Stimulated activated CD8-positive, alpha-beta memory T cell treated with anti-CD3 and anti-CD28 coated beads, Interleukin-12 subunit alpha, Interleukin-12 subunit beta, amount 100 ng/mL, for 24 hours (primary cell): ENCODE measurements around the gene STX11.
"Not testable (repeated sequence)": the region's sequence is repeated elsewhere in the genome, so short reads cannot be mapped to it uniquely, and the experiment has no call there.

Source experiments
- DNase-seq: peaks from one replicate; pipeline ENCODE4 v3.0.0-alpha.2; 2020; ENCODE audit errors: extremely low read depth

STX11 gene

DNA sequence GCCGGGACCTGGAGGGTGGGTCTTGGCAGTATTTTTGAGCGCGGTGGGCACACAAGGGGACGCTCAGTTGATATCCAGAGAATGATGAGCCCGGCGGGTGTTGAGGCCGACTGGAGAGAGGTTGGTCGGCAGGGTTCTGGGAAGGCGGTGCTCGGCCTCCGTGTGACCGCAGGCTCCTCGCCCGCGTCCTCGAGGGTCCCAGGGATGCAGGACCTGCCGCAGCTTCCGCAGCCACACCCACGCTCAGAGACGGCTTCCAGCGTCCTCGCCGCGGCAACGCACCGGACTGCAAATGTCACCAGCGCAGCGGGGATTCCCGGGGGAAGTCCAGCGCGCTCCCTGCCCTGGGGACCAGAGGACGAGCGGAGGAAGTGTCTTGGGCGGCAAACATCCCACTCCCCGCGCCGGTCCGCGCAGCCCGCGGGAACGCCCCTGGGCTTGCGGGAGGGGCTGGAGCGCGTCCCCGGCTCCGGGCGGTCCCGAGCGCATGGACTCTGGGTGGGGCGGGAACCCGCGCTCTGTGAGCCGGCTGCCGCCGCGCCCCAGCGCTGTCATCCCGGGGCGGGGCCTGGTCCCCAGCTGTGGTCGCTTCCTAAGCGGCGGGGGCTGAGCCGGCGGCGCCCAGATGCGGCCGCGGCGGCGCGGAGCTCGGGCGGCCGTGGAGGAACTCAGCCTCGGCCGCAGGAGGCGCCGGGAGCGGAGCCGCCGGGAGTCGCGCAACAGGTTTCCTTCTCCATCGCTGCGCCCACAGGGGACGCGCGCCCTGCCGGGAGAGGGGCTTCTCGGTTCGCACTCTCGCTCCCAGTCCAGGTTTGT is at the start of gene STX11:
Gene STX11, plus strand, starts transcription at position 624 of the 816 bp plus-strand sequence. CDS start 36,111 bp downstream, outside the sequence.
- peak; percentile 55 for DNase-seq

DNA sequence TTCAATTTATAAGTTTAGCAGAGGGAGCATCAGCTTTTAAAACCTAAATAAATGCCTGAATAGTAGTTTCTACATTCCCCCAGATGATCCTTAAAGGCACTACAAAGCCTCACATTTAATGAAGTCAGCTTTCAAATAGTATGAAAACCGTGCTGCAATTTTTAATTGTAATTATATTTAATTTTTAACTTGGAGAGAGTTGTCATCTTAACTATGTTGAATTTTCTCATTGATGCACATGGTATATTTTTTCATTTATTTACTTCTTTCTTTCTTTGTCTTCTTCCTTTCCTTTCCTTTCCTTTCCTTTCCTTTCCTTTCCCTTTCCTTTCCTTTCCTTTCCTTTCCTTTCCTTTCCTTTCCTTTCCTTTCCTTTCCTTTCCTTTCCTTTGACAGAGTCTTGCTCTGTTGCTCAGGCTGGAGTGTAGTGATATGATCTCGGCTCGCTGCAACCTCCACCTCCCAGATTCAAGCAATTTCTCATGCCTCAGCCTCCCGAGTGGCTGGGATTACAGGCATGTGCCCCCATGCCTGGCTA is 47.2 kb upstream of the STX11 start:
- no peak for DNase-seq

DNA sequence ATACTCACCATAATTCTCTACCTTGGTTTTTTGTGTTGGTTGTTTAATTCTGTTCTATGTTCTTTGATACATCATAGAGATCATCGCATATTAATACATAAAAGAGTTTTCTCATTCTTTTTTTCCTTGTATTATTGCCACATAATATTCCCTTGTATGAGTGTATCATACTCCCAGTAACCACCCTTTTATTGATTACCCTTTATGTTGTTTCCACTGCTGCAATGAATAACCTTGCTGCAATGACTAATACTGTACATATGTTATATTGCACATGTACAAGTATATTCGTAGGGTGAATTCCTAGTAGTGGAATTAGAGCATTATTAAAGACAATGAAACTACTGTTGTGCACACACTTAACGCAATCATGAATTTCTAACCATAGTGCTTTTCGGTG is 45.8 kb upstream of the STX11 start:
- no peak for DNase-seq

DNA sequence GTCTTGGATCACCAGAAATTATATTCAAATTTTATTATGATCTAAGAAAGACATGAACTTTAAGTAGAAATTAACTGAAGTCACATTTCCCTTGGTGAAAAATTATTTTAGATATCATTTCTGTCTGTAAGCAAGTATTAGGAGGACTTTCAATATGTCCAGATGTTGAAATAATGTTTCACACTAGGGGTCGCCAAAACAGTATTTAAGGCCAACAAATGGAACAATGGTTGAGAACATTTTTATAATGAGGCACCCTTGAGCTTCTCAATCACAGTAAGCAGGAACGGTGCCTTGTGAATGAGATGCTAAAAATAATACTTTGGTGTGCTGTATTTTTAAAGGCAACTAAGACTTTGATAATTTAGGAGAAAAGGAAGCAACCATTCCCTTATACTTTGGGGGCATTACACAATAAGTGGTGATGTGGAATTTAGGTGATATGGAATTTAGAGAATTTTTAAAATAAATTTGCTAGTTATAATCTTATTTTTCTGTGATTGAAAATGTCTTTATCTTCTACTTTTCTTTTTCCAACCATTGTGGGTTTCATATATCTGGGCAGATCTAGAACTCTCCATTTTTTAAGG is 45.3 kb upstream of the STX11 start:
- DNase-seq: no peak

DNA sequence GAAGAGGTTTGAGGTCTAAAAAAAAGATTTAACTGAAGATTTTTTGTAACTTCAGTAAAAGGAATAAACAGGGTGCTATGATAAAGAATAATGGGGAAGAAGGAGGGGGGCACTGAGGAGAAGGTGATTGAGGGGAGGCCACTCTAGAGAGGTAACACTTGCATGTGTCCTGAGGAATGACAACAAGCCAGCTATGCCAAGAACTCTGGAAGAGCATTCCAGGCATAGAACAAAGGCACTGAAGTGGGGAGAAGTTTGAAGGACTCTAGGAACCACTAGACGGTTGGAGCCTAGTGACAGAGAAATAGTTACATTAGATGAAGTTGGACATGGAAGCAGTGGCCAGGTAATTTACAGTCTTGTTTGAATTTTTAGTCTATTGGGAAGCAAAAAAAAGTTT is 44.1 kb upstream of the STX11 start:
- no peak for DNase-seq

DNA sequence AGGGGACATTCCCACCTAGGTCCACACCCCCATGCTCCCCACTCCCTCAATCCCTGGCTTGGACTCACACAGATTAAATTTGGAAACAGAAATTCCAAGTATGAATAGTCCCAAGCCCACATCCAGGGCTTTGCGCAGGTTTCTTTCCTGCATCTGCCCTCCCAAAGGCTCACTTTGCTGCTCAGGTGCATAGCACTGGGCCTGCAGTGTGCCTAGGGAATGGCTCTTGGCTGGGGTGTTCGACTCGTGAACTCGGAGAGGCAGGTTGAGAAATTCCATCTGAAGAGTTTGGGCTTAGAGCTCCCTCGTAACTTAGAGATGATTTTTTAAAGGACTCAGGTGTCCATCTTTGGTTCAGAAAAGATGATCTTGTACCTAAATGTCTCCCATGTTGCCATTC is 40.1 kb upstream of the STX11 start:
- no peak for DNase-seq

DNA sequence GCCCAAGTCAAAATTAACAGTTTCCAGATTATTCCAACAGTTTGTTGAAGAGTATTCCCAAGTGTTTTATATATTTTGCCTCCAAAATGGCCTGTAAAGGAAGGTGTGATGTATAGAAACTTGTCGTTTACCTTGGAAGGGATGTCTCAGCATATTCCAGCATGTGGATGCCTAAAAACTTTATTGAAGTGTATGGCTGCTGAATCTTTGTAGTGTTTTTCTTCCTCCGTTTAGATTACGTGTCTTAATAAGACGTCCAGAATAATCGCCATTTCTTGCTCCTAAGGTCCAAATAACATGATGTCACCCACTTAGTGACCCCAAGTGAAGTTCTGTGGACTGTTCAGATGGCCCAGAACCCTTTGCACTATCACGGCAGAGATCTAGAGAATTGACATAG is 37.0 kb upstream of the STX11 start:
- DNase-seq: no peak

DNA sequence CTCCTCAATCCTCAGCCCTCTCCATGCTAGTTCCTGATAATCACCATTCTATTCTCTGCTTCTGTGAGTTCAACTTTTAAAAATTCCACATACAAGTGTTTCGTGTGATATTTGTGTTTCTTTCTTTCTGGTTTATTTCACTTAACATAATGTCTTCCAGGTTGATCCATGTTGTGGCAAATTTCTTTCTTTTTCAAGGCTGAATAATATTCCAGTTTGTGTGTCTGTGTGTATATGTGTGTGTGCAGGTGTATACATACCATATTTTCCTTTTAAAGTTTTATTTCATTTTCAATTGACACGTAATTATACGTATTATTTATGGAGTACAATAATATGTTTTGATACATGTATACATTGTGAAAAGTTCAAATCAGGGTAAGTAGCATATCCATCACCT is 35.1 kb upstream of the STX11 start:
- no peak for DNase-seq

DNA sequence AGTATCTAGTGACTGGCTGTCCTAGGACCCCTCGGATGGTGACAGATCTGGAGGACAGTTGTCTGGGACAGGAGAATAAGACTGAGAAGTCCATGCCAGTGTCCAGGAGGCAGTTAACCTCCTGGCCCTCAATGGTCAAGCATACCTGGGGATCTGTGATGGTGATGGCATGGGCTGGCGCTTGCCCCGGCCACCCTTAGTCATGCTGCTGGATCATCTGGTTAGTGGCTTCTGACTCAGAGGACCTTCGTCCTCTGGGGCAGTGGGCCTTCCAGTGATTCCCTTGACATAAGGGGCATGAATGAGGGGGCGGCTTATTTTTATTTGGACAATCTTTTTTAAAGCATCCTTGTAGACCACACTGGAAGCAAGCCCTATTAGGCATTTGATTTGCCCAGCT is 30.9 kb upstream of the STX11 start:
- no peak for DNase-seq

DNA sequence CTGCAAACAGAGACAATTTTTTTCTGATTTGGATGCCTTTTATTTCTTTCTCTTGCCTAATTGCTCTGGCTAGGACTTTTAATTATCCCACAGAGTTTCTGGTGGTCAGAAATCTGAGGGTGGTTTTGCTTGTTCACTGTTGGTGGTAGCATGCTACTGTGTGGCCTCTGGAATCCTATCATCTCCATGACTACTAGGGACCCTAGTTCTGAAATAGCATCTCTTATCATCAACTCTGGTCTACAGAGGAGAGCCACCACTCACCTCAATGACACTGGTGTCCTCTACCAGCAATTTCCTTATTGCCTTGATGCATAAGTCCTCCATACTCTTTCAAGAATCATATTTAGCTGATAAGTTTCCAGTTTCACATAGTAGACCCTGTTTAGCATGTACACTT is 27.5 kb upstream of the STX11 start:
- DNase-seq: no peak

DNA sequence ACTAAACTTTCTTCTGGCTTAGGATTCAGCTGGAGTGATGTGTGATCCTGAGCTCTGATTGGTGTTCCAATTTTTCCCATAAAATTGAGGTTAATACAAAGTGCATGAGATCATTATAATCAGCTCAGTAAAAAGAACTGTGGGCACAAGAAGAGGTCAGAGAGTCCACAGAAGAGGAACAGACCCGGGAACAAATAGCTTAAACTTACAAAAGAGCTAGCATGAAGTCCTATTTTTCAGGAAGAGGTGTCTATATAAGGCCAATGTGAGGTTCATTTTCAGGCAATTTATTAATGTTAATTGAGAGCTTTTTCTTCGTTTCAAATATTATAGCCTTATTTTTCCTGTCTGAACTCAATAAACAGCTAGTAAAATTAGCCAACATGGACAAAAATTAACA is 26.9 kb upstream of the STX11 start:
- no peak for DNase-seq

DNA sequence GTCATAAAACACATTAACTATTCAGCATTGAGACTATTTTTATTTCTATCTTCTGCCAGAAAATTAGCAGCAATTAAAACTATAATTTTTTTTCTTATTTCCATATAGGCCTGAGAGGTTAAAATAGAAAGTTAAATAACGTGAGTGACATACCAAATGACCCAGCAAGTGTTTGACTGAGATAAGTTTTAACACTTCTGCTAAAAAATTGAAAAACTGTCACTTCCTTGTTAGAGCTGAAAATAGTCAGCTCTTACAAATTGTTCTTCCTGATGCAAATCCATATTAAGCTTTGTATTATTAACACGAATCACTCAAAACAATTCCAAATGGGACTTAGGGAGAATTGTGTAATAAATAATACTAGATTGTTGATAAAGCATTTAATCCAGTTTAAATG is 26.5 kb upstream of the STX11 start:
- no peak for DNase-seq

DNA sequence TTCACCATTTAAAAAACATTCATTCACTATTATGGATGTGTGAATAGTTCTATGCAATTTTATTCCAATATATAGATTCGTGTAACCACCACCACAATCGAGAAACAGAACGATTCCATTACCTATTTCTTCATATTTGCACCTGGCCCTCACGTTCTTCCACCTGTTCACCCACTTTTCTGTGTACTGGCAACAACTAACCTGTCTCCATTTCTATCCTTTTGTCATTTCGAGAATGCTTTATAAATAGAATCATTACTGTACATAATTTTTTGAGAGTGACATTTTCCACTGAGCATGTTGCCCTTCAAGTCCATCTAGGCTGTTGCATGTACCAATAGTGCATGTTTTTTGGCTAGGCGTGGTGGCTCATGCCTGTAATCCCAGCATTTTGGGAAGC is 23.2 kb upstream of the STX11 start:
- DNase-seq: no peak

DNA sequence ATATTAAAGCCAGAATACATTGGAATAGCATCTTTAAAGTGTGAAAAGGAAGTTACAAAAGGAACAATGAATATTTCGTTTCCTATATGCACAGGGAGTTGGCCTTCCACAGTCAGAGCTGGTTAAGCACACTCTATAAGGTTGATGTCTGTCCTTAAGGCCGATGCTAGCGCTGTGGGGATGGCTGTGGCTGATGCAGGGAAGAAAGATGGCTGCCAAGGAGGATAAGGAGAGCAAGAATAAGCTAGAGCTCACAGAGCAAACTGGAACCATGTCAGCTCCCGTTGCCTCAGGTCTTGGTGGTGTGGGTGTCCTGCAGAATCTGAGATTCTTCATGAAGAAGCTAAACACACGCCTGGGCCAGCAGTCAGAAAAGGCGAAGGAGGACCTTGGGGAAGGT is 20.8 kb upstream of the STX11 start:
- DNase-seq: no peak

DNA sequence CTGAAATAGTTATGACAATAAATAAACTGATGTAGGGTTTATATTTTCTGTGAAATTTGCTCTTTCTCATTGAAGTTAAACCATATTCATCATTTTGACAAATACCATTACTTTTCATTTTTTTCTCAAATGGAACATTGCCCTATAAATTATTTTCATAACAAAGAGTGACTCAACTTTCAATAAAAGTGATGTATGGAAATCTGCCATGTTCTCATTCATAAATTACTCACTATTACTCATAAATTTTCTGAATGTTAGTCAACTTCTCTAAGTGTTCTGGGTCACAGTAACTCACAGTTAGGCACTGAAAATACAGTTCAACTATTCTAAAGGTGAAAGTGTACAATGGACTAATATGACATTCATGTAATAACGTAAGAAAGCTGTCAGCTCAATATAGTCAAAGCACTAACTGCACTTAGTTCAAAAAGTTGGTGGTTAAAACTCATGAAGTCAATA is 19.0 kb upstream of the STX11 start:
- DNase-seq: no peak

DNA sequence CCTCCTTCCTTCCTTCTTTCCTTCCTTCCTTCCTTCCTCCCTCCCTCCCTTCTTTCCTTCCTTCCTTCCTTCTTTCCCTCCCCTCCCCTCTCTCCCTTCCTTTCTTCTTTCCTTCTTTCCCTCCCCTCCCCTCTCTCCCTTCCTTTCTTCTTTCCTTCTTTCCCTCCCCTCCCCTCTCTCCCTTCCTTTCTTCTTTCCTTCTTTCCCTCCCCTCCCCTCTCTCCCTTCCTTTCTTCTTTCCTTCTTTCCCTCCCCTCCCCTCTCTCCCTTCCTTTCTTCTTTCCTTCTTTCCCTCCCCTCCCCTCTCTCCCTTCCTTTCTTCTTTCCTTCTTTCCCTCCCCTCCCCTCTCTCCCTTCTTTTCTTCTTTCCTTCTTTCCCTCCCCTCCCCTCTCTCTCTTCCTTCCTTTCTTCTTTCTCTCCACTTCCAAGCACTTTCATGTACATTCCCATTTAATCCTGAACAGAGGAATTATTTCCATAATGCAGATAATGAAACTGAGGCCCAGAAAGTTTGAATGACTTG is 18.1 kb upstream of the STX11 start:
- DNase-seq: not testable (repeated sequence)

DNA sequence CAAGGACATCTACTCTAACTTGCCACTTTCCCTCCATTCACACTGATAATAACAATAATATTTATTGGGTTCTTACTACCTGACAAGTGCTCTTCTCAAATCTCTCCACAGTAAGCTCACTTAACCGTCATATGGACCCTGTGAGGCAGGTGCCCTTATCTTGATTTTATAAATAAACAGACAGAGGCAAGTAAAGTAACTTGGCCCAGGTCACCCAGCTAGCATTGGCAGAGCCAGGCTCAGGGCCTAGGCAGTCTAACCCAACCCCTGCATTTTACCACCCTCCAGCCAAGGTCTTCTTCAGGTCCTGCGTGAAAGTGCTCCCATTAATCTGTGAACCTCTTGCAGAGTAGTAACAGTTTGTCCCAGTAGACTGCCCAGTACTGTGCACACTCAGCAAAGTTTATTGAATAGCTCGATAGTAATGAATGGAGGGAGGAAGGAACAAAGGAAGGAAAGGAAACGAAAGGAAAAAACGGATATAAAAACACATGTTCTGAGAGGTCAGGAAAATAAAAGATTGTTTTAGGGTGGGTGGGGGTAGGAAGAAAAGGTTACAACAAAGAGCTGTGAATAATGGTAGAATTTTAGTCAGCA is 17.0 kb upstream of the STX11 start:
- DNase-seq: no peak

DNA sequence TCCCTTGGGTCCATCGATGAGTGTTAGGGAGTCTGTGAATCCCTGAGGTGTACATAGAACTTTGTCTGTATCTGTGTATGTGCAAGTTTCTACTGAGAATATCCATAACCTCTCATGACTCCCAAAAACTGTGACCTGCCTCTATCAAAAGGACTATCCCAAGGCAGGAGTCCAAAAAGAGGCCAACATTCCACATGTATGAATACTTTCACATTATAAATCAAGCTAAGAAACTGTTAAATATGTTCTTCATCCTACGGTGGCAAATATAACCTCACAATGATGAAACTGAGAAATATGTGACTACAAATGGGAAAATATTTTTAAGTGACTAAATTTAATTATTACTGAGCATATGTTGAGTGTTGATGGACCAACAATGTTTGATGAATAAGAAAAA is 16.1 kb upstream of the STX11 start:
- DNase-seq: no peak

DNA sequence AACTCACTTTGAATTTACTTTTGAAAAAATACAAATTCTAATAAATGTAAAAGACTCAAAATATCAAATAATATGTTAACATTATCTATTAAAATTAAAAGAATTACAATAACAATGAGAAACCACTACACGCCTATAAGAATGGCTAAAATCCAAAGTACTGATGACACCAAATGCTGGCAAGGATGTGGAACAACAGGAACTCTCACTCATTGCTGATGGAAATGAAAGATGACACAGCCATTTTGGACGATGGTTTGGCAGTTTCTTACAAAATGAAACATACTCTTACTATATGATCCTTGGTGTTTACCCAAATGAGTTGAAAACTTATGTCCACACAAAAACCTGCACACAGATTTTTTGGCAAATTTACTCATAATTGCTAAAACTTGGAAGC is 15.6 kb upstream of the STX11 start:
- no peak for DNase-seq

DNA sequence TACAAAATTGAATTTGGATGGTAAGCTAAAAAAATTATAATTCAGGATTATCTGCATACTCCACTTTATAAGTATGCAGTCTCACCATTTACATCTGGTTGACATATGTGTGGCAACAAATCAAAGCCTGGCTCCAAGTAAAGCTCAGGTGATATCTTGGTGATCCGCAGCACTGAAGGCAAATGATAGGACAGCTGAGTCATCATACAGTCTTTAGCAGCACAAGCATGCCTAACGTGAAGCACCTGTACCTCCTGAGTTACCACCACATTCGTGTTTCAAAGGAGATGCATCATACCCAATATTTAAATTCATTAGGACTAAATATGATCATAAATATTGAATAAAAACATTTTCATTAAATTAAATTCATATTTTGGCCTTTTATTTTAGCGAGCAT is 11.8 kb upstream of the STX11 start:
- DNase-seq: no peak

DNA sequence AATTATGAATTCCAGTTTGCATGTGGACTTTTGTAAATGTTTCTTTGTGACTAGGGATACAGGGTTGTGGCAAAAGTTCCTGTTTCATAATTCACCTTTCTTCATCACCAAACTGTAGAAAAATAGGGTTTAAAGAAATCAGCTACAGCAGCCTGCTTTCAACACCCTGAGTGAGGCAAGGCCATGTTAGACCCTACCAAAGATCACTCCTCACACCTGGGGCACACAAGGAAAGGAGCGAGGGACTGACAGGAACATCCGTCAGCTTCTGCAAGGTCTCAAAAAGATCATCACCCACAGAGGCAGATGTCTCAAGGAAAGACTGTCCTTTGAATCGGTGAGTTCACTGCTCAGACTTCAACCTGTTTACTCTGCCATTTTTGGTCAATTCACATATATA is 10.5 kb upstream of the STX11 start:
- DNase-seq: no peak

DNA sequence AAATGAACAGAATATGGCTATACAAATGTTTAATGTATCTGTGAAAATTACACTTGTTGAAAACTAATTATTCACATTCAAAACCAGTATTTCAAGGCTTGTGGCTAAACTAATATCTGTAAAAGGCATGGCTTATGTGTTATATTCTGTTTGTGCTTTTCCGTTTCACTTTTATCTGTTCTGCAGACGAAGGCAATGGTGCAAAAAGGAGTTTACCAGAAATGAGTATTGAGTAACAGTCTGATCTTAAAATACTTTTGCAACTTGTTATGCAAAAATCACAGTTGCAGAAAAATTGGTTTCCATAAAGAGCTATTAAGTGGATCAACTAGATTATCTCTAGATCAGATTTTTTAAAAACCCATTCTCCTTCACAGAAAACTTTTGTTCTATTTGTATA is 9.4 kb upstream of the STX11 start:
- no peak for DNase-seq

DNA sequence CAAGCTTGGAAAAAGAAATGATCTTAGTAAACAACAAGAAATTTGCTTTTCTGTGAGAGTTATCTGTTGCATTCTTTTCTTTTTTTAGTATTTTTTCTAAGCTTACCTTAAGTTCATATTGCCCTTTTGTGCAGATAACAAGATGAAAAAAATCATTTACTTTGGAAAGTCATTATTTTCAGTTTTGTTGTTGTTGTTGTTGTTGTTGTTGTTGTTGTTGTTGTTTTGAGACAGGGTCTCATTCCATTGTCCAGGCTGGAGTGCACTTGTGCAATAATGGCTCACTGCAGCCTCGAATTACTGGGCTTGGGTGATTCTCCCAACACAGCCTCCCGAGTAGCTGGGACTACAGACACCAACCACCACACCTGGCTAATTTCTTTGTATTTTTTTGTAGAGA is 8.8 kb upstream of the STX11 start:
- no peak for DNase-seq
